HepG2 (cell line): ENCODE results near the gene SPDYE5. TPM values are rescaled to one million over a fixed set of nuclear protein-coding genes. Genes with fewer than 3 reads are reported as not detected.
"Not testable (repeated sequence)": the region's sequence is repeated elsewhere in the genome, so short reads cannot be mapped to it uniquely, and the experiment has no call there.

Experiments used
- ATAC-seq: fragments of 200-7000 bp; cut with Tn5 transposase; 3 replicates; pipeline ENCODE4 v1.9.1; 2020; ENCODE audit warnings: mild to moderate bottlenecking, moderate library complexity
- BruUV-seq: library from RNA; stranded (reverse); fragments of 400-500 nt; replicated peaks from 2 replicates; lab custom pipeline; 2021; lab: Mats Ljungman, UMichigan
- CTCF ChIA-PET: fragments of 300-600 bp; formaldehyde crosslinking; extraction: SDS; loops from one replicate; lab custom pipeline; 2021; ENCODE audit warnings: low total read pairs, inconsistent platforms, low intra/inter-chr PET ratio; lab: Yijun Ruan, JAX
- POLR2A ChIA-PET: fragments of 350-600 bp; sonication (Branson Sonifier 250); formaldehyde crosslinking; loops from one replicate; lab custom pipeline; 2020; ENCODE audit warnings: antibody characterized with exemption, inconsistent platforms; lab: Yijun Ruan, JAX
- DNase-seq: peaks from one replicate; pipeline ENCODE4 v3.0.0-alpha.2; 2015; ENCODE audit warnings: low spot score
- FAIRE-seq: peaks from 3 replicates; lab custom pipeline; 2011; peaks lifted over from hg19 to GRCh38; lab: Jason Lieb, UNC
- H2AFZ ChIP-seq: one replicate; pipeline ENCODE4 v1.6.1; 2011; ENCODE audit warnings: low read length, inconsistent platforms
- H3K27ac ChIP-seq: fragments of 300-600 bp; 3 replicates; pipeline ENCODE4 v1.8.0; 2011; ENCODE audit warnings: mixed run types, mild to moderate bottlenecking, mixed read lengths, low read length, inconsistent platforms; ENCODE audit not compliant: insufficient read depth; ENCODE audit errors: extremely low read length
- H3K27me3 ChIP-seq, 2 experiments: fragments of 200-600 bp in 1 of 2; 2 replicates in 1 of 2; 3 replicates in 1 of 2; pipeline versions ENCODE4 v1.6.0 to v1.8.0; 2011; ENCODE audit warnings: low read length in 2 of 2, mild to moderate bottlenecking in 2 of 2, moderate library complexity in 2 of 2, inconsistent platforms in 1 of 2; ENCODE audit not compliant: insufficient read depth in 2 of 2, control insufficient read depth in 1 of 2
- H3K36me3 ChIP-seq, 2 experiments: fragments of 200-600 bp in 1 of 2; replicated peaks in 1 of 2; 2 replicates in 1 of 2; 3 replicates in 1 of 2; pipeline versions ENCODE4 v1.5.1 to v1.8.0; 2011; ENCODE audit warnings: low read length in 2 of 2, inconsistent platforms in 1 of 2; ENCODE audit not compliant: insufficient read depth in 2 of 2, control insufficient read depth in 1 of 2
- H3K4me1 ChIP-seq: 2 replicates; pipeline ENCODE4 v1.5.1; 2012; ENCODE audit warnings: low read length, inconsistent platforms; ENCODE audit not compliant: insufficient read depth
- H3K4me2 ChIP-seq: 2 replicates; pipeline ENCODE4 v1.6.0; 2011; ENCODE audit warnings: low read depth, low read length, inconsistent platforms
- H3K4me3 ChIP-seq, 3 experiments: fragments of 200-600 bp in 1 of 3; sonication (generic), shearing (Covaris generic) in 1 of 3; replicated peaks in 1 of 3; 2 replicates each; pipeline ENCODE4 v1.5.1; 2011 to 2016; ENCODE audit warnings: low read length in 3 of 3, inconsistent platforms in 2 of 3, low read depth in 2 of 3, mild to moderate bottlenecking in 2 of 3, control low read depth in 1 of 3, mixed read lengths in 1 of 3; ENCODE audit not compliant: insufficient read depth in 1 of 3
- H3K79me2 ChIP-seq: one replicate; pipeline ENCODE4 v1.6.1; 2011; ENCODE audit warnings: low read length, inconsistent platforms; ENCODE audit not compliant: insufficient read depth
- H3K9ac ChIP-seq: 2 replicates; pipeline ENCODE4 v1.6.0; 2011; ENCODE audit warnings: mild to moderate bottlenecking, low read depth, low read length, inconsistent platforms; ENCODE audit not compliant: insufficient read depth
- H3K9me3 ChIP-seq: 2 replicates; pipeline ENCODE4 v1.5.1; 2012; ENCODE audit warnings: mild to moderate bottlenecking, low read length
- H4K20me1 ChIP-seq: 2 replicates; pipeline ENCODE4 v1.6.0; 2011; ENCODE audit warnings: inconsistent platforms, mild to moderate bottlenecking, low read length, moderate library complexity; ENCODE audit not compliant: insufficient read depth
- ATF1 ChIP-seq: IDR thresholded peaks from 2 replicates; pipeline ENCODE4 v1.6.1; 2016; ENCODE audit warnings: mild to moderate bottlenecking, control low read depth
- CREB1 ChIP-seq, 2 experiments: fragments of 450-650 bp in 1 of 2; IDR thresholded peaks; 2 replicates each; pipeline ENCODE4 v1.6.1; 2016 to 2017; ENCODE audit warnings: control low read depth in 1 of 2, mild to moderate bottlenecking in 1 of 2, missing compliant biosample characterization in 1 of 2, missing genetic modification characterization in 1 of 2
- CREM ChIP-seq, 2 experiments: sonication (generic) in 1 of 2; formaldehyde crosslinking in 1 of 2; IDR thresholded peaks; 2 replicates each; pipeline versions ENCODE4 v1.4.0 to v1.6.1; 2016 to 2020; ENCODE audit warnings: antibody characterized with exemption in 1 of 2, mild to moderate bottlenecking in 1 of 2, missing genetic modification reagents in 1 of 2
- GABPB1 ChIP-seq: IDR thresholded peaks from 2 replicates; pipeline ENCODE4 v1.6.1; 2016; ENCODE audit warnings: mild to moderate bottlenecking, missing genetic modification reagents, moderate library complexity, missing compliant biosample characterization
- GATAD1 ChIP-seq: IDR thresholded peaks from 2 replicates; pipeline ENCODE4 v1.6.1; 2016; ENCODE audit warnings: missing genetic modification reagents, missing compliant biosample characterization
- HOXA3 ChIP-seq: sonication (generic); formaldehyde crosslinking; IDR thresholded peaks from 2 replicates; pipeline ENCODE4 v1.5.0; 2020; ENCODE audit warnings: missing genetic modification reagents
- KDM5A ChIP-seq: fragments of 200-600 bp; sonication (generic); IDR thresholded peaks from 2 replicates; pipeline ENCODE4 v1.7.0; 2018; ENCODE audit warnings: antibody characterized with exemption, mild to moderate bottlenecking, low read length, borderline replicate concordance
- KMT2B ChIP-seq: IDR thresholded peaks from 2 replicates; pipeline ENCODE4 v1.6.1; 2016; ENCODE audit warnings: missing genetic modification reagents, missing compliant biosample characterization
- POLR2G ChIP-seq: fragments of 200-400 bp; formaldehyde crosslinking; IDR thresholded peaks from 2 replicates; pipeline ENCODE4 v1.6.1; 2018; ENCODE audit warnings: mild to moderate bottlenecking, low read depth, low read length, moderate library complexity
- RBFOX2 ChIP-seq: fragments of 200-400 bp; formaldehyde crosslinking; IDR thresholded peaks from 2 replicates; pipeline ENCODE4 v1.6.1; 2017; ENCODE audit warnings: low read depth, mild to moderate bottlenecking, low read length
- ZFX ChIP-seq: sonication (generic); formaldehyde crosslinking; IDR thresholded peaks from 2 replicates; pipeline ENCODE4 v1.4.0; 2020; ENCODE audit warnings: mild to moderate bottlenecking, low read depth, missing genetic modification reagents, moderate library complexity
- ZFY ChIP-seq: sonication (generic); formaldehyde crosslinking; IDR thresholded peaks from 2 replicates; pipeline ENCODE4 v1.4.0; 2020; ENCODE audit warnings: missing genetic modification reagents
- ZNF563 ChIP-seq: sonication (generic); formaldehyde crosslinking; IDR thresholded peaks from 2 replicates; pipeline ENCODE4 v1.8.0; 2022; ENCODE audit warnings: mild to moderate bottlenecking, moderate library complexity, missing genetic modification reagents
- WGBS: methylation state at CpG from one replicate; pipeline ENCODE4 v1.1.6; 2017; ENCODE audit warnings: low lambda C conversion rate; 5-methylcytosine and 5-hydroxymethylcytosine counted together
- in situ Hi-C: cut with HindIII; loops from 2 replicates; pipeline ENCODE4 v1.10.0; 2017; ENCODE audit warnings: low pct_unique_long_range_greater_than_20kb; ENCODE audit not compliant: extremely low pct_ligation_motif_present
- intact Hi-C: fragments of 100-400 bp; cut with micrococcal nuclease; formaldehyde crosslinking; loops from one replicate; pipeline ENCODE4 v1.10.0; 2022; ENCODE audit not compliant: unreplicated experiment
- polyA plus RNA-seq, 8 experiments: library from polyadenylated mRNA; depleted of rRNA in 3 of 8; stranded (reverse) in 7 of 8; unstranded in 1 of 8; fragments of >200 nt; fragmentation: Illumina TruSeq in 4 of 8; extraction: Trizol in 4 of 8; gene quantifications; 2 replicates each; pipeline versions ENCODE4 v1.2.1 to v1.2.3, GENCODE V29; 2011 to 2016; ENCODE audit warnings: low read depth in 4 of 8, missing spikeins in 1 of 8, mixed read lengths in 1 of 8; ENCODE audit not compliant: insufficient read depth in 1 of 8
- total RNA-seq, 5 experiments: library from RNA; depleted of rRNA; stranded (reverse); fragments of >200 nt; fragmentation: Illumina TruSeq; extraction: Trizol; gene quantifications; 2 replicates each; pipeline ENCODE4 v1.2.3, GENCODE V29; 2016; ENCODE audit warnings: low read depth in 1 of 5
- TF ChIP-seq, protein P1 (sequence below): sonication (generic); formaldehyde crosslinking; IDR thresholded peaks from 2 replicates; pipeline ENCODE4 v1.5.1; 2020; ENCODE audit warnings: mild to moderate bottlenecking, missing genetic modification reagents, moderate library complexity

Gene SPDYE5
- total and polyA plus RNA-seq, 2 of the 13 experiments (the other 11 are each of a cell fraction or from before 2014, with no cell fraction given): not detected

DNA sequence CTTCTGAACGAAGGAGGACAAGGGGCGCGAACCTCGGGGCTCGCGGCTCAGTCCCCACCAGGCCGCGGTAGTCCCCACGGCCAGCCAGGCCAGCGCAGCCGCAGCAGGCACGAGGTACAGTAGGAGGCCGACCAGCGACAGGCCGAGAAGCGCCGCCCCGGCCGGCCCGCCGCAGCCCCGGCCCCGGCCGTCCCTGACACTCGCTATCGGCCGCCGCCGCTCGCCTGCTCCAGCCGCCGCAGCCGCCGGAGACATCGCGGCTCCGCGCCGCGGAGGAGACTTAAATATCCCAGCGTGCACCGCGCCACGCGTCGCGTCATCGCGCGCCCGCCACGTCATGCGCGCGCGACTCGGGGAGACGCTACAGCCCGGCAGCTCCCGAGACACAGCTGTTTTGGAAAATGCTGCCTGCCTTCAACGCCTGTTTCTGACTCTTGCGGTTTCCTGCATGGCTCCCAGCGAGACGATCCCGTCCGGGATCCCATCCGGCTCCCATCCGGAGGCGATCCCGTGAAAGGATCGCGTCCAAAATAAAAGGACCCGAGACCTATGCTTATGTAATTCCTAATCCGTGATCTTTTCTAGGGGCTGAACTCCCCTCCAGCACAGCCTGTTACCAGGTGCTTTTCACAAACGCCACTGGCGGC is 49.5 kb upstream of the SPDYE5 start (continued):
- TF ChIP-seq POLR2G: peak; percentile 51; the same call in 1 of the 2 replicates
- peak; percentile 43 for TF ChIP-seq HOXA3 (CRISPR knock-in tag)
- TF ChIP-seq GATAD1: peak; percentile 83
- peak; percentile 44; the same call in 1 of the 2 replicates for TF ChIP-seq RBFOX2
- TF ChIP-seq GABPB1 (CRISPR knock-in tag): peak; percentile 39; the same call in 1 of the 2 replicates
- TF ChIP-seq ATF1 (CRISPR knock-in tag): peak; percentile 59
- peak; percentile 73 for TF ChIP-seq ZFY (CRISPR knock-in tag)
- peak; percentile 22; the same call in 1 of the 2 replicates for TF ChIP-seq CREB1 (IDR thresholded peaks at IDR 0.05)
- TF ChIP-seq CREB1 (CRISPR knock-in tag; IDR thresholded peaks at IDR 0.05): peak; percentile 66
- 0 out of 2 replicates have a peak, but pooled peaks have one; percentile 35 for TF ChIP-seq ZNF563
- TF ChIP-seq KDM5A: peak; percentile 80
- TF ChIP-seq CREM (IDR thresholded peaks at IDR 0.05): peak; percentile 30; the same call in 1 of the 2 replicates
- TF ChIP-seq CREM (CRISPR knock-in tag; IDR thresholded peaks at IDR 0.05): not testable (repeated sequence)
- peak; percentile 72; the same call in 1 of the 2 replicates for TF ChIP-seq KMT2B (CRISPR knock-in tag)
- TF ChIP-seq, protein P1, sequence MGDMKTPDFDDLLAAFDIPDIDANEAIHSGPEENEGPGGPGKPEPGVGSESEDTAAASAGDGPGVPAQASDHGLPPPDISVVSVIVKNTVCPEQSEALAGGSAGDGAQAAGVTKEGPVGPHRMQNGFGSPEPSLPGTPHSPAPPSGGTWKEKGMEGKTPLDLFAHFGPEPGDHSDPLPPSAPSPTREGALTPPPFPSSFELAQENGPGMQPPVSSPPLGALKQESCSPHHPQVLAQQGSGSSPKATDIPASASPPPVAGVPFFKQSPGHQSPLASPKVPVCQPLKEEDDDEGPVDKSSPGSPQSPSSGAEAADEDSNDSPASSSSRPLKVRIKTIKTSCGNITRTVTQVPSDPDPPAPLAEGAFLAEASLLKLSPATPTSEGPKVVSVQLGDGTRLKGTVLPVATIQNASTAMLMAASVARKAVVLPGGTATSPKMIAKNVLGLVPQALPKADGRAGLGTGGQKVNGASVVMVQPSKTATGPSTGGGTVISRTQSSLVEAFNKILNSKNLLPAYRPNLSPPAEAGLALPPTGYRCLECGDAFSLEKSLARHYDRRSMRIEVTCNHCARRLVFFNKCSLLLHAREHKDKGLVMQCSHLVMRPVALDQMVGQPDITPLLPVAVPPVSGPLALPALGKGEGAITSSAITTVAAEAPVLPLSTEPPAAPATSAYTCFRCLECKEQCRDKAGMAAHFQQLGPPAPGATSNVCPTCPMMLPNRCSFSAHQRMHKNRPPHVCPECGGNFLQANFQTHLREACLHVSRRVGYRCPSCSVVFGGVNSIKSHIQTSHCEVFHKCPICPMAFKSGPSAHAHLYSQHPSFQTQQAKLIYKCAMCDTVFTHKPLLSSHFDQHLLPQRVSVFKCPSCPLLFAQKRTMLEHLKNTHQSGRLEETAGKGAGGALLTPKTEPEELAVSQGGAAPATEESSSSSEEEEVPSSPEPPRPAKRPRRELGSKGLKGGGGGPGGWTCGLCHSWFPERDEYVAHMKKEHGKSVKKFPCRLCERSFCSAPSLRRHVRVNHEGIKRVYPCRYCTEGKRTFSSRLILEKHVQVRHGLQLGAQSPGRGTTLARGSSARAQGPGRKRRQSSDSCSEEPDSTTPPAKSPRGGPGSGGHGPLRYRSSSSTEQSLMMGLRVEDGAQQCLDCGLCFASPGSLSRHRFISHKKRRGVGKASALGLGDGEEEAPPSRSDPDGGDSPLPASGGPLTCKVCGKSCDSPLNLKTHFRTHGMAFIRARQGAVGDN: peak; percentile 33; the same call in 1 of the 2 replicates
- peak; percentile 53 for TF ChIP-seq ZFX

GRCh38 chr7:75449946-75450345 is 42.2 kb upstream of the SPDYE5 start:
- WGBS: 94% methylated on average over 3 of the region's 5 CpGs
- in situ Hi-C loops, CTCF ChIA-PET: not testable (repeated sequence)

More at GRCh38 chr7:75449946-75450345, 42.2 kb upstream of the SPDYE5 start:
- POLR2A ChIA-PET, BruUV-seq, DNase-seq, H3K27me3 ChIP-seq, FAIRE-seq, H3K4me2 ChIP-seq, intact Hi-C loops, H3K27ac ChIP-seq, H3K79me2 ChIP-seq, H3K4me1 ChIP-seq, H3K4me3 ChIP-seq, H2AFZ ChIP-seq, H4K20me1 ChIP-seq, ATAC-seq, H3K9me3 ChIP-seq, H3K36me3 ChIP-seq, H3K9ac ChIP-seq: not testable (repeated sequence)
